Measurements from ENCODE around the gene MMADHC.

MMADHC gene

DNA sequence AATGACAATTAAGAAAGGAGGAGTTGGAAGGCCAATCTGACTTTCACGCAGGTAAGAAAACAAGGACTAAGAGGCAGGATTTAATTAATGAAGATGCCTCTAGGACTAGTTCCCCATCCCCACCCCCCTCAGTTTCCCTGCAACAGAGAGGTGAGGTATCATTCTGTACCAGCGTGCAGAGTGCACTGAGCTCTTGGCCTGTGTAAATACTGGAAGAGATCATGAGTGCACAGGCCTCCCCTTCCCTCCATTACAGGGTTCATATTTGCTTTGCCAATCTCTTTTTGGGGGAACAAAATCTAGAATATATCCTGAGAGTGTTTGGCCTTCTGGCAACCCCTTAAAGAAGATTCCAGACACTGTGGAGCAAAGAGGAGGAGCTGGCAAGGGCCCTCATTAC is 60.9 kb downstream of the MMADHC start:
- H3K36me3 ChIP-seq = no peaks in the 10 kb centered on the region
- DNase-seq = no peak
- H3K27ac ChIP-seq = no peak overlapping the region
- H3K4me3 ChIP-seq = no peak overlapping the region
- H3K9me3 ChIP-seq = peaks cover 0 to 5% (median 0%) of the 10 kb centered on the region in 3 donors
- no peaks in the 10 kb centered on the region for H3K27me3 ChIP-seq
- intact Hi-C loops (cut with DNase I; ENCODE audit: low total_unique reads) = no loop called here
- no peak for TF ChIP-seq CTCF (IDR thresholded peaks at IDR 0.05)
- H3K4me1 ChIP-seq = no peaks in the 10 kb centered on the region

DNA sequence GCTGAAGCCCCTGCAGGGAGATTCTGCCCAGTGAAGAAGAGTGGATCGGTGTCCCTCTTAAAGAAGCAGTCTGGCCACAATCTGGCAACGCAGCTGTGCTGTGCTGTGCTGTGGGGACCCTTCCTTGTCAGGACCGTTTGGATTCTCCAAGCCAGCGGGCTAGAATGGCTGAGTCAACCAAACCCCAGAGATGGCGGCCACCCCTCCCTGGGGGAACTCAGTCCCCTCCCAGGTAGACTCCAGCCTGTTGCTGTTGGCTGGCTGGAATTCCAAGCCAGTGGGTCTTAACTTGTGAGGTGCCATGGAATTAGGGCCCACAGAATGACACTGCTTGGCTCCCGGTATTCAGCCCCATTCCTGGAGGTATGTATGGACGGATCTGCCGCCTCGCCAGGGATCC is 62.3 kb downstream of the MMADHC start:
- Histone ChIP-seq H3K27ac (no peak overlapping the region), H3K36me3 (no peaks in the 10 kb centered on the region), H3K4me1 (no peaks in the 10 kb centered on the region), H3K4me3 (no peak overlapping the region), H3K9me3 (peaks cover 0 to 5% (median 0%) of the 10 kb centered on the region in 3 donors), H3K27me3 (no peaks in the 10 kb centered on the region)
- no peak for DNase-seq
- no peak for TF ChIP-seq CTCF (IDR thresholded peaks at IDR 0.05)
- intact Hi-C loops (cut with DNase I; ENCODE audit: low total_unique reads) = no loop called here
